B cell (primary cell): ENCODE data around the gene KCNK13.

ENCODE experiments used
- EZH2 ChIP-seq: IDR thresholded peaks from 2 replicates; pipeline ENCODE4 v1.6.1; 2012; ENCODE audit warnings: borderline replicate concordance, low read depth, mild to moderate bottlenecking, moderate library complexity, low read length; ENCODE audit not compliant: insufficient read depth, poor library complexity, severe bottlenecking
- TF ChIP-seq, protein P1 (sequence below): fragments of 200-600 bp; IDR thresholded peaks from one replicate; pipeline ENCODE4 v1.8.0; 2022; ENCODE audit warnings: antibody characterized with exemption, mild to moderate bottlenecking

DNA sequence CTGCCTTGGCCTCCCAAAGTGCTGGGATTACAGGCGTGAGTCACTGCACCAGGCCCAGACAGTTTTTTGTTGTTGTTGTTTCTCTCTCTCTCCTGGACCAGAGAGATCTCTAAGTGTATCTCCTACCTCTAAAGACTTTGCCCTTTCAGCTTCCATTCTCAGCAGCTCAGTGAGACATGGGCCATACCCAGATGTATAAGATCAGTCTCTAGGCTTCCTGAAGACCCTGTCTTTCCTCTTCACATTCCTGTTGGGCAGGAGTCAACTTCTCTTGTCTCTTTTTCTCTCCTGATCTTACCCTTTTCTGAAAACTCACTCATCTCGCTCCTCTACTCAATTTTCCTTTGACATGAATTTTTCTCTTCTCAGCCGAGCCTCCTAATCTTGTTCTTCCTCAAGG lies 42.0 kb downstream of the KCNK13 start:
- TF ChIP-seq, protein P1, sequence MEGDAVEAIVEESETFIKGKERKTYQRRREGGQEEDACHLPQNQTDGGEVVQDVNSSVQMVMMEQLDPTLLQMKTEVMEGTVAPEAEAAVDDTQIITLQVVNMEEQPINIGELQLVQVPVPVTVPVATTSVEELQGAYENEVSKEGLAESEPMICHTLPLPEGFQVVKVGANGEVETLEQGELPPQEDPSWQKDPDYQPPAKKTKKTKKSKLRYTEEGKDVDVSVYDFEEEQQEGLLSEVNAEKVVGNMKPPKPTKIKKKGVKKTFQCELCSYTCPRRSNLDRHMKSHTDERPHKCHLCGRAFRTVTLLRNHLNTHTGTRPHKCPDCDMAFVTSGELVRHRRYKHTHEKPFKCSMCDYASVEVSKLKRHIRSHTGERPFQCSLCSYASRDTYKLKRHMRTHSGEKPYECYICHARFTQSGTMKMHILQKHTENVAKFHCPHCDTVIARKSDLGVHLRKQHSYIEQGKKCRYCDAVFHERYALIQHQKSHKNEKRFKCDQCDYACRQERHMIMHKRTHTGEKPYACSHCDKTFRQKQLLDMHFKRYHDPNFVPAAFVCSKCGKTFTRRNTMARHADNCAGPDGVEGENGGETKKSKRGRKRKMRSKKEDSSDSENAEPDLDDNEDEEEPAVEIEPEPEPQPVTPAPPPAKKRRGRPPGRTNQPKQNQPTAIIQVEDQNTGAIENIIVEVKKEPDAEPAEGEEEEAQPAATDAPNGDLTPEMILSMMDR = no peak
- no peak for TF ChIP-seq EZH2
